CD14-positive monocyte (primary cell): ENCODE measurements around the gene TNFRSF25. TPM values are rescaled to one million over a fixed set of nuclear protein-coding genes. Genes with fewer than 3 reads are reported as not detected.
"Not testable (repeated sequence)": the region's sequence is repeated elsewhere in the genome, so short reads cannot be mapped to it uniquely, and the experiment has no call there.

Experiments
- DNase-seq, 3 donors: peaks; one replicate each; pipeline ENCODE4 v3.0.0-alpha.2; 2011 to 2022
- H2AFZ ChIP-seq: 2 replicates; pipeline ENCODE4 v1.6.0; 2012; ENCODE audit warnings: mild to moderate bottlenecking, low read depth, low read length, inconsistent platforms; ENCODE audit not compliant: insufficient read depth, poor library complexity, severe bottlenecking
- H3K27ac ChIP-seq, 2 donors: 1 replicate in 1 of 2; 2 replicates in 1 of 2; pipeline ENCODE4 v1.5.1; 2012 to 2013; ENCODE audit warnings: low read length in 2 of 2, control low read depth in 1 of 2, inconsistent platforms in 1 of 2, low read depth in 1 of 2, mild to moderate bottlenecking in 1 of 2
- H3K27me3 ChIP-seq, 2 donors: one replicate each; pipeline versions ENCODE4 v1.6.0 to v1.6.1; 2011 to 2013; ENCODE audit warnings: low read length in 2 of 2; ENCODE audit not compliant: control insufficient read depth in 2 of 2, insufficient read depth in 2 of 2
- H3K36me3 ChIP-seq, 2 donors: replicated peaks in 1 of 2; 1 replicate in 1 of 2; 2 replicates in 1 of 2; pipeline versions ENCODE4 v1.5.1 to v1.6.1; 2012 to 2013; ENCODE audit warnings: low read length in 2 of 2, control low read depth in 1 of 2, inconsistent platforms in 1 of 2, mild to moderate bottlenecking in 1 of 2; ENCODE audit not compliant: insufficient read depth in 2 of 2, control insufficient read depth in 1 of 2
- H3K4me1 ChIP-seq, 2 donors: 1 replicate in 1 of 2; 2 replicates in 1 of 2; pipeline versions ENCODE4 v1.5.1 to v1.6.1; 2012 to 2013; ENCODE audit warnings: low read length in 2 of 2, control low read depth in 1 of 2, inconsistent platforms in 1 of 2, mild to moderate bottlenecking in 1 of 2, moderate library complexity in 1 of 2; ENCODE audit not compliant: insufficient read depth in 2 of 2, control insufficient read depth in 1 of 2
- H3K4me2 ChIP-seq: replicated peaks from 2 replicates; pipeline ENCODE3; 2012; ENCODE audit warnings: low read length, moderate library complexity, mild to moderate bottlenecking; ENCODE audit not compliant: poor library complexity, severe bottlenecking; ENCODE audit errors: extremely low read depth
- H3K4me3 ChIP-seq, 3 experiments: fragments of 200-600 bp in 1 of 3; sonication (generic) in 1 of 3; replicated peaks in 1 of 3; 1 replicate in 2 of 3; 2 replicates in 1 of 3; pipeline ENCODE4 v1.5.1; 2011 to 2013; ENCODE audit warnings: low read length in 3 of 3, mild to moderate bottlenecking in 3 of 3, control low read depth in 2 of 3, low read depth in 2 of 3, inconsistent platforms in 1 of 3, moderate library complexity in 1 of 3
- H3K79me2 ChIP-seq: 2 replicates; pipeline ENCODE4 v1.6.0; 2012; ENCODE audit warnings: mild to moderate bottlenecking, control low read depth, inconsistent platforms, low read length, moderate library complexity; ENCODE audit not compliant: insufficient read depth
- H3K9ac ChIP-seq: 2 replicates; pipeline ENCODE4 v1.6.0; 2017; ENCODE audit warnings: low read length, mild to moderate bottlenecking; ENCODE audit not compliant: insufficient read depth, poor library complexity, severe bottlenecking
- H3K9me3 ChIP-seq, 2 donors: replicated peaks in 1 of 2; 1 replicate in 1 of 2; 2 replicates in 1 of 2; pipeline versions ENCODE4 v1.5.1 to v1.6.1; 2012 to 2013; ENCODE audit warnings: low read length in 2 of 2, control low read depth in 1 of 2; ENCODE audit not compliant: control insufficient read depth in 1 of 2, insufficient read depth in 1 of 2
- H4K20me1 ChIP-seq: 2 replicates; pipeline ENCODE4 v1.6.0; 2012; ENCODE audit warnings: mild to moderate bottlenecking, low read length, control low read depth, moderate library complexity; ENCODE audit not compliant: insufficient read depth
- H3K27ac Mint-ChIP-seq, 7 donors: one replicate each; pipeline ENCODE4 v1.8.0; 2020; ENCODE audit warnings: mild to moderate bottlenecking in 7 of 7, mixed read lengths in 7 of 7, moderate library complexity in 6 of 7, inconsistent platforms in 2 of 7
- H3K27me3 Mint-ChIP-seq, 3 donors: one replicate each; pipeline ENCODE4 v1.8.0; 2021 to 2022; ENCODE audit warnings: low read depth in 3 of 3, mild to moderate bottlenecking in 3 of 3, mixed read lengths in 3 of 3, moderate library complexity in 3 of 3, inconsistent platforms in 1 of 3
- H3K36me3 Mint-ChIP-seq, 2 donors: one replicate each; pipeline ENCODE4 v1.8.0; 2020; ENCODE audit warnings: mixed read lengths in 2 of 2, inconsistent platforms in 1 of 2, mild to moderate bottlenecking in 1 of 2
- H3K4me1 Mint-ChIP-seq: one replicate; pipeline ENCODE4 v1.8.0; 2020; ENCODE audit warnings: mild to moderate bottlenecking, mixed read lengths
- H3K4me3 Mint-ChIP-seq, 2 donors: one replicate each; pipeline ENCODE4 v1.8.0; 2020; ENCODE audit warnings: mild to moderate bottlenecking in 2 of 2, mixed read lengths in 2 of 2, moderate library complexity in 1 of 2
- H3K9me3 Mint-ChIP-seq, 7 donors: one replicate each; pipeline ENCODE4 v1.8.0; 2020 to 2022; ENCODE audit warnings: mixed read lengths in 7 of 7, mild to moderate bottlenecking in 6 of 7, moderate library complexity in 6 of 7, inconsistent platforms in 2 of 7
- CTCF ChIP-seq: fragments of 200-600 bp; IDR thresholded peaks from one replicate; pipeline ENCODE4 v1.8.0; 2022; ENCODE audit warnings: antibody characterized with exemption, mild to moderate bottlenecking
- WGBS: methylation state at CpG from one replicate; pipeline ENCODE4 v1.1.5; 2013; ENCODE audit warnings: missing lambda C conversion rate; ENCODE audit not compliant: insufficient coverage; 5-methylcytosine and 5-hydroxymethylcytosine counted together
- intact Hi-C, 2 donors: fragments of 100-400 bp; cut with micrococcal nuclease; formaldehyde crosslinking; loops; one replicate each; pipeline versions ENCODE4 v1.15.0 to v1.15.1; 2023
- polyA plus RNA-seq, 3 donors: library from polyadenylated mRNA; depleted of rRNA in 1 of 3; unstranded in 2 of 3; stranded (reverse) in 1 of 3; fragments of 300-500 nt in 2 of 3; fragments of >200 nt in 1 of 3; fragmentation: Illumina TruSeq in 2 of 3; gene quantifications; 1 replicate in 2 of 3; 2 replicates in 1 of 3; pipeline ENCODE4 v1.2.3, GENCODE V29; 2012 to 2021

The TNFRSF25 gene
- polyA plus RNA-seq, 3 donors: 0.33 to 3.0 (median 0.48) TPM

DNA sequence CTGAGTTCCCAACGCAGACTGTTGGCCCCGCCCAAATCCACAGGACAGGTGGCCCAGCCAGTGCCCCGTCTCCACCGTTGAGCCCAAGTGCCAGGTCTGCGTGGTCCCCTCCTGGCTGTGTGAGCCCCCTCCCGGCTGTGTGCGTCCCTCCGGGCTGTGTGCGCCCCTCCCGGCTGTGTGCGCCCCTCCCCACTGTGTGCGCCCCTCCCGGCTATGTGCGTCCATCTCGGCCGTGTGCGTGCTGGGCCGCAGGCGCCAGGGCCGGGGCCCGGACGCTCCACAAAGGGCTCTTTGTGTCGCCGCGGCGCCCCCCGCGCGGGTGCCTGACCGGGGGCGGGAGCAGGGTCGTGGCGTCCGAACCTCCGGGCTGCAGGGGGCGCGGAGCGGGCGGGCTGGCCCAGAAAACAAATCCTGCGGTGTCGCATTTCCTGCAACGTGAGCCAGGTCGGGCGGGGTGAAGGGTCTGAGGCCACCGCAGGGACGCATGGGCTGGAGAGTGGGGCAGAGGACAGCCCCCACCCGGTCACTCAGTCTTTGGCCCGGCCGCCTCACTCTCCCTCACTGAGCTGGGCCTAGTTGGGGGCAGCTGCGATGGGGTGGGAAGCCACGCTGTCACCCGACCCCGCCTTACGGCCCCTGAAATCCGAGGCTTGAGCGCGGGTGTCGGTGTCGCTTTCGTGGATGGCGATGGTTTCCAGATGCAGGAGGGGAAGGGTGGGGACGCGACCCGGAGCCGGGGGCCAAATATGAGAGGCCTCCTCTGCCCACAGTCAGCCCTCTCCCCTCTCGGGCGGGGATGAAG lies 18.8 kb downstream of the TNFRSF25 start:
- under 1% methylated on average over 51 of the region's 67 CpGs for WGBS
- H3K27ac ChIP-seq: no peak overlapping the region
- no peak overlapping the region for H2AFZ ChIP-seq
- Mint-ChIP-seq H3K27ac (peak overlapping the region in 1 of 7 donors; percentile 50), H3K4me1 (peaks cover 2% of the 10 kb centered on the region), H3K36me3 (peaks cover 0 to 5% of the 10 kb centered on the region in 2 donors), H3K9me3 (peaks cover 0 to 10% (median 0%) of the 10 kb centered on the region in 7 donors), H3K4me3 (peak overlapping the region in 1 of 2 donors; percentile 71), H3K27me3 (peaks cover 54 to 84% (median 67%) of the 10 kb centered on the region in 3 donors)
- H3K4me3 ChIP-seq: no peak overlapping the region
- no peak overlapping the region for H3K4me2 ChIP-seq
- no peaks in the 10 kb centered on the region for H3K36me3 ChIP-seq
- H3K4me1 ChIP-seq: no peaks in the 10 kb centered on the region
- no peaks in the 10 kb centered on the region for H4K20me1 ChIP-seq
- no peak for TF ChIP-seq CTCF
- H3K79me2 ChIP-seq: no peaks in the 10 kb centered on the region
- intact Hi-C loops: no loop called here
- H3K9ac ChIP-seq: no peak overlapping the region
- no peak for DNase-seq
- no peaks in the 10 kb centered on the region for H3K9me3 ChIP-seq
- peaks cover 6 to 51% of the 10 kb centered on the region in 2 donors for H3K27me3 ChIP-seq

- TF ChIP-seq CTCF: no peak
- 75% methylated on average over 4 of the region's 4 CpGs for WGBS
- Mint-ChIP-seq H3K4me1 (peaks cover 2% of the 10 kb centered on the region), H3K36me3 (peaks cover 0 to 5% of the 10 kb centered on the region in 2 donors), H3K27ac (no peak overlapping the region), H3K27me3 (peaks cover 55 to 84% (median 69%) of the 10 kb centered on the region in 3 donors), H3K9me3 (peaks cover 0 to 10% (median 0%) of the 10 kb centered on the region in 7 donors), H3K4me3 (peak overlapping the region in 1 of 2 donors; percentile 71)
- no peak for DNase-seq
- no peaks in the 10 kb centered on the region for H3K36me3 ChIP-seq
- H3K27me3 ChIP-seq: peaks cover 6 to 50% of the 10 kb centered on the region in 2 donors
- no peaks in the 10 kb centered on the region for H3K79me2 ChIP-seq
- no peaks in the 10 kb centered on the region for H4K20me1 ChIP-seq
- no peak overlapping the region for H3K4me3 ChIP-seq
- no peak overlapping the region for H3K27ac ChIP-seq
- H3K4me2 ChIP-seq: no peak overlapping the region
- H3K9me3 ChIP-seq: no peaks in the 10 kb centered on the region
- H3K4me1 ChIP-seq: no peaks in the 10 kb centered on the region
- no peak overlapping the region for H2AFZ ChIP-seq
- intact Hi-C loops: no loop called here
- H3K9ac ChIP-seq: no peak overlapping the region
Observed at GRCh38 chr1:6446665-6447015, 19.3 kb downstream of the TNFRSF25 start.

- H3K4me2 ChIP-seq, H3K4me3 ChIP-seq, DNase-seq, H3K9ac ChIP-seq, H3K4me1 Mint-ChIP-seq, H3K27ac Mint-ChIP-seq, H3K79me2 ChIP-seq, H4K20me1 ChIP-seq, H3K9me3 ChIP-seq, H3K36me3 Mint-ChIP-seq, H2AFZ ChIP-seq, H3K27ac ChIP-seq, intact Hi-C loops, H3K36me3 ChIP-seq, H3K4me1 ChIP-seq: not testable (repeated sequence)
- peaks cover 11 to 52% of the 10 kb centered on the region in 2 donors for H3K27me3 ChIP-seq
- Mint-ChIP-seq H3K9me3 (peaks cover 0 to 10% (median 0%) of the 10 kb centered on the region in 7 donors), H3K4me3 (peak overlapping the region in 1 of 2 donors; percentile 35), H3K27me3 (peaks cover 57 to 84% (median 71%) of the 10 kb centered on the region in 3 donors)
- 87% methylated on average over 2 of the region's 4 CpGs for WGBS
Observed at GRCh38 chr1:6445929-6446328, 20.0 kb downstream of the TNFRSF25 start.
